Measurements from ENCODE around the gene CC2D1A. TPM values are rescaled to one million over a fixed set of nuclear protein-coding genes. Genes with fewer than 3 reads are reported as not detected.
A peak's percentile ranks its signal among the peaks of the same experiment; 100 is the strongest.

Gene CC2D1A
- total RNA-seq, 1 donor from 2014 or later, result 22.6 TPM

DNA sequence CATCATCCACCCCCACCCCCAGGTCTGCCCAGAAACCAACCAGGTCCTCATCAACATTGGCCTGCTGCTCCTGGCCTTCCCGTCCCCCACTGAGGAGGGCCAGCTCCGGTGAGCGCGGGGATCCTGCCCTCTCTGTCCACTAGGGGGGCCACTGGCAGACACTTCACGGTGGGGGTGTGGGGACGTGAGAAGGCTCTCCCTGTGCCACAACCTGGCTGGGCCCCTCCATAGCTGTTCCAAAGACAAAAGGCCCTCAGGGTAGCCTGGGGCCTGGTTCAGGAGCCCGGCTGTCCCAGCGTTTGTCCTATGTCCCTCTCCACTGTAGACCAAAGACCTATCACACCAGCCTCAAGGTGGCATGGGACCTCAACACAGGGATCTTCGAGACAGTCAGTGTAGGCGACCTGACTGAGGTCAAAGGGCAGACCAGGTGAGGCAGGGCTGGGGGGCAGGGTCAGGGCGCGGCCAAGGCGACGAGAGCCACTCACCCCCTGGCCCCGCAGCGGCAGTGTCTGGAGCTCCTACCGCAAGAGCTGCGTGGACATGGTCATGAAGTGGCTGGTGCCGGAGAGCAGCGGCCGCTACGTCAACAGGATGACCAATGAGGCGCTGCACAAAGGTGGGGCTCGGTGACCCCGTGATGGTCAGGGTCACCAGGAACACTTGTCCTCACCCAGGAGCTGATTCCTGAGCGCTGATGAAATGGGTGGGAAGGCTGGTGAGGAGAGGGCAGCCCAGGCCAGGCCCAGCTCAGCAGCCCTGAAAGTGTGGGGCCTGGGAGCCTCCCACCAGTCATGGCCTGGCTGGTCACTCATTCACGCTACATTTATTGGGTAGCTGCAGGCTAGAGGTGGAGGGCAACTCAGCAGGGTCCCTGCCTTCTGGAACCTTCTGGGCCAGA, 54.2 kb downstream of the CC2D1A start:
- Mint-ChIP-seq H3K4me3 (ENCODE audit: unreplicated experiment) (no peak overlapping the region), H3K4me1 (ENCODE audit: low read depth, unreplicated experiment) (peaks cover 3% of the 10 kb centered on the region), H3K27ac (ENCODE audit: unreplicated experiment) (no peak overlapping the region), H3K36me3 (ENCODE audit: low read depth, unreplicated experiment) (peaks cover 29% of the 10 kb centered on the region), H3K27me3 (ENCODE audit: low read depth, unreplicated experiment) (no peaks in the 10 kb centered on the region), H3K9me3 (ENCODE audit: unreplicated experiment) (no peaks in the 10 kb centered on the region)
- H3K27ac ChIP-seq (ENCODE audit: low read depth, low read length), result no peak overlapping the region
- H3K36me3 ChIP-seq (ENCODE audit: insufficient read depth, low read length), result peaks cover 6% of the 10 kb centered on the region
- no peaks in the 10 kb centered on the region for H3K79me2 ChIP-seq (ENCODE audit: insufficient read depth, low read length)
- peaks cover 9% of the 10 kb centered on the region for H4K20me1 ChIP-seq (ENCODE audit: insufficient read depth, low read length)
- H3K27me3 ChIP-seq (ENCODE audit: insufficient read depth, low read length), result no peaks in the 10 kb centered on the region
- H3K4me1 ChIP-seq (ENCODE audit: insufficient read depth, low read length), result peaks cover 5% of the 10 kb centered on the region
- H3K4me2 ChIP-seq (ENCODE audit: low read length), result no peak overlapping the region
- H2AFZ ChIP-seq (ENCODE audit: low read depth, low read length), result no peak overlapping the region
- no peak overlapping the region for H3K9ac ChIP-seq (ENCODE audit: low read length)
- DNase-seq (ENCODE audit: low read depth) (no peak), FAIRE-seq (no peak)
- no peak overlapping the region for H3K4me3 ChIP-seq (ENCODE audit: insufficient read depth, low read depth, low read length)
- no peaks in the 10 kb centered on the region for H3K9me3 ChIP-seq (ENCODE audit: insufficient read depth, low read depth, low read length)
- TF ChIP-seq EZH2 (IDR thresholded peaks at IDR 0.05; ENCODE audit: insufficient read depth, low read length), result no peak
- TF ChIP-seq, protein P1, sequence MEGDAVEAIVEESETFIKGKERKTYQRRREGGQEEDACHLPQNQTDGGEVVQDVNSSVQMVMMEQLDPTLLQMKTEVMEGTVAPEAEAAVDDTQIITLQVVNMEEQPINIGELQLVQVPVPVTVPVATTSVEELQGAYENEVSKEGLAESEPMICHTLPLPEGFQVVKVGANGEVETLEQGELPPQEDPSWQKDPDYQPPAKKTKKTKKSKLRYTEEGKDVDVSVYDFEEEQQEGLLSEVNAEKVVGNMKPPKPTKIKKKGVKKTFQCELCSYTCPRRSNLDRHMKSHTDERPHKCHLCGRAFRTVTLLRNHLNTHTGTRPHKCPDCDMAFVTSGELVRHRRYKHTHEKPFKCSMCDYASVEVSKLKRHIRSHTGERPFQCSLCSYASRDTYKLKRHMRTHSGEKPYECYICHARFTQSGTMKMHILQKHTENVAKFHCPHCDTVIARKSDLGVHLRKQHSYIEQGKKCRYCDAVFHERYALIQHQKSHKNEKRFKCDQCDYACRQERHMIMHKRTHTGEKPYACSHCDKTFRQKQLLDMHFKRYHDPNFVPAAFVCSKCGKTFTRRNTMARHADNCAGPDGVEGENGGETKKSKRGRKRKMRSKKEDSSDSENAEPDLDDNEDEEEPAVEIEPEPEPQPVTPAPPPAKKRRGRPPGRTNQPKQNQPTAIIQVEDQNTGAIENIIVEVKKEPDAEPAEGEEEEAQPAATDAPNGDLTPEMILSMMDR (IDR thresholded peaks at IDR 0.05; ENCODE audit: insufficient read depth, low read depth, low read length), result peak; percentile 15

DNA sequence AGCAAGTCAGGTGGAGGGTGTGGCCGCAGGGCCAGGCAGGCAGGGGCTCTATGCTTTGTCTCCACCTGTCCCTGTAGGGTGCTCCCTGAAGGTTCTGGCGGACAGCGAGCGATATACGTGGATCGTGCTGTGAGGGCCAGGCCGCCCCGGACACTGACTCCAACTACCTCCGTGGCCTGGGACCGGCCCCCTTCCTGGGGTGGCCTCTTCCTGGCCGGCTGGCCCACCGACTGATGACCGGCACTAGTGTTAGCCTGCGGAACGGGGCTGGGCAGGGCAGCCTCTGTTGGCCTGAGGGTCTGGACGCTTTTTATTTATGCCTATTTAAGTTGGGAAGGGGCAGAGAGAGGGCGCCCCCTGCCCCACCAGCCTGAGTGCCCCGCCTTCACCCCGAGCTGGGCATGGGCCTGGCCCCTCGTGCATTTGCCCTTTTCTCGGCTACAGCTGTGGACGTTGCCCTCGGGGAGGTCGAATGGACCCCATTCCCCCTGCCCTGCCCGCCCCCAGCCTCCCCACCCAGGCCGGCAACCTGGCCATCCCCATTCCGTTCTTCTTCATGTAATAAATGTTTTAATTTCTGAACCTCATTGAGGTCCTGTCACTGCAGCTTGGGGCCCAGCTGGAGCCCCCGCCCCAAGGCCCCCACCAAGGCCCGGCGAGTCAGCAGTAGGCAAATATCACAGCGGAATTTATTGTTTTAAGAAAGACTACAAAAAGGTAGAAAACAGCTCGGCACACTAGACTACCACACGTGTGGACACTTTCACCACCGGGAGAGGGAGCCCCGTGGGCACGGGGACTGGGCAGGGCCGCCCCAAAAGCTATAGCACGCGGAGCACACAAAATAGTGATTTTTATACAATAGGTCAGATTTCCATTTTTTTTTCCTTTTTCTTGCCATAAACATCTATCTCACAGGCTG, 55.1 kb downstream of the CC2D1A start:
- no peak overlapping the region for H3K9ac ChIP-seq (ENCODE audit: low read length)
- H3K4me2 ChIP-seq (ENCODE audit: low read length), result no peak overlapping the region
- H3K79me2 ChIP-seq (ENCODE audit: insufficient read depth, low read length), result no peaks in the 10 kb centered on the region
- no peak overlapping the region for H3K27ac ChIP-seq (ENCODE audit: low read depth, low read length)
- FAIRE-seq, result no peak
- no peak overlapping the region for H3K4me3 ChIP-seq (ENCODE audit: insufficient read depth, low read depth, low read length)
- DNase-seq (ENCODE audit: low read depth), result no peak
- Mint-ChIP-seq H3K4me1 (ENCODE audit: low read depth, unreplicated experiment) (peaks cover 3% of the 10 kb centered on the region), H3K9me3 (ENCODE audit: unreplicated experiment) (no peaks in the 10 kb centered on the region), H3K27ac (ENCODE audit: unreplicated experiment) (peak overlapping the region; percentile 62), H3K4me3 (ENCODE audit: unreplicated experiment) (no peak overlapping the region), H3K36me3 (ENCODE audit: low read depth, unreplicated experiment) (peaks cover 27% of the 10 kb centered on the region), H3K27me3 (ENCODE audit: low read depth, unreplicated experiment) (no peaks in the 10 kb centered on the region)
- peaks cover 9% of the 10 kb centered on the region for H4K20me1 ChIP-seq (ENCODE audit: insufficient read depth, low read length)
- peaks cover 5% of the 10 kb centered on the region for H3K4me1 ChIP-seq (ENCODE audit: insufficient read depth, low read length)
- H3K9me3 ChIP-seq (ENCODE audit: insufficient read depth, low read depth, low read length), result no peaks in the 10 kb centered on the region
- H2AFZ ChIP-seq (ENCODE audit: low read depth, low read length), result no peak overlapping the region
- H3K36me3 ChIP-seq (ENCODE audit: insufficient read depth, low read length), result peaks cover 5% of the 10 kb centered on the region
- H3K27me3 ChIP-seq (ENCODE audit: insufficient read depth, low read length), result no peaks in the 10 kb centered on the region
- TF ChIP-seq, protein P1 (IDR thresholded peaks at IDR 0.05; ENCODE audit: insufficient read depth, low read depth, low read length), result no peak
- no peak for TF ChIP-seq EZH2 (IDR thresholded peaks at IDR 0.05; ENCODE audit: insufficient read depth, low read length)

Data from astrocyte (in vitro differentiated cells and primary cell).